ENCODE data around the gene RASGRF1.

Gene RASGRF1

DNA sequence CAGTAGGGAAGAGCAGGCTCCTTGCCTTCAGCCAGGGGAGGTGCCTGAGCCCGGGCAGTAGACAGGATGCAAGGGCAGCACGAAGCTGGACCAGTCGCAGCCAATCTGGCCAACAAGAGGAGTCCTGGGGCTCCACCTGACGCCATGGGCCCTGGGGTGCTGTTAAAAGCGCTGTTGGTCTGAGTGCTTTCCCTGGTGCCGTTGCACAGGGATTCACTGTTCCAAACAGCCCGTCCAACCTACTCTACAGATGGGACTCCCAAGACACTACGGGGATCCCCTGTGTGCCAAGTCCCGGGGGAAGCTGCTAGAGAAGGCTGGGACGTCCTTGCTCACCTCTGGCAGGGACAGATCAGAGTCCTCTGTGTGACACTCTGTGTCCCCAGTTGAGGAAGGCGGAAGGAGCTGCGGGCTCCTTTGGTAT lies 146.4 kb downstream of the RASGRF1 start:
- H3K27ac ChIP-seq: peak overlapping the region; percentile 78

DNA sequence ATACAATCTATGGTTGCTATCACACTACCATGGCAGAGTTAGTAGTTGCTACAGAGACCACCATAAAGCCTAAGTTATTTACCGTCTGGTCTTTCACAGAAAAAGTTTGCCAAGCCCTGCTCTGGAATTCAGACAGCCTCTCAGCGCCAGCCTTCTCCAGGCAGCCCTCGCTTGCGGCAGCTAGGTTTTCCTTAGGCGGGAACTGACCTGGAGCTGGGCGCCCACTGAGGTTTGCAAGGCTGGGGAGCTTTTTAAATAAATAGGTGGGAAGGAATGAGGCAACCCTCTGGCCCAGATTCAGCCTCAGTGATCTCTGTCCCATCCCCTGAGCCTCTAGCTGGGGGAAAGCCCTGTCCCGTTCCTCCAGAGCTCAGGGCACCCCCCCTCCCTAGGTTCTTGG lies 146.9 kb downstream of the RASGRF1 start:
- TF ChIP-seq, protein P1, sequence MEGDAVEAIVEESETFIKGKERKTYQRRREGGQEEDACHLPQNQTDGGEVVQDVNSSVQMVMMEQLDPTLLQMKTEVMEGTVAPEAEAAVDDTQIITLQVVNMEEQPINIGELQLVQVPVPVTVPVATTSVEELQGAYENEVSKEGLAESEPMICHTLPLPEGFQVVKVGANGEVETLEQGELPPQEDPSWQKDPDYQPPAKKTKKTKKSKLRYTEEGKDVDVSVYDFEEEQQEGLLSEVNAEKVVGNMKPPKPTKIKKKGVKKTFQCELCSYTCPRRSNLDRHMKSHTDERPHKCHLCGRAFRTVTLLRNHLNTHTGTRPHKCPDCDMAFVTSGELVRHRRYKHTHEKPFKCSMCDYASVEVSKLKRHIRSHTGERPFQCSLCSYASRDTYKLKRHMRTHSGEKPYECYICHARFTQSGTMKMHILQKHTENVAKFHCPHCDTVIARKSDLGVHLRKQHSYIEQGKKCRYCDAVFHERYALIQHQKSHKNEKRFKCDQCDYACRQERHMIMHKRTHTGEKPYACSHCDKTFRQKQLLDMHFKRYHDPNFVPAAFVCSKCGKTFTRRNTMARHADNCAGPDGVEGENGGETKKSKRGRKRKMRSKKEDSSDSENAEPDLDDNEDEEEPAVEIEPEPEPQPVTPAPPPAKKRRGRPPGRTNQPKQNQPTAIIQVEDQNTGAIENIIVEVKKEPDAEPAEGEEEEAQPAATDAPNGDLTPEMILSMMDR (conservative IDR thresholded peaks at IDR 0.05): no peak
- peak overlapping the region; percentile 78; the same call in 1 of the 2 replicates for H3K27ac ChIP-seq

More for the DNA sequence above, 146.4 kb downstream of the RASGRF1 start:
- TF ChIP-seq, protein P1 (conservative IDR thresholded peaks at IDR 0.05): no peak

DNA sequence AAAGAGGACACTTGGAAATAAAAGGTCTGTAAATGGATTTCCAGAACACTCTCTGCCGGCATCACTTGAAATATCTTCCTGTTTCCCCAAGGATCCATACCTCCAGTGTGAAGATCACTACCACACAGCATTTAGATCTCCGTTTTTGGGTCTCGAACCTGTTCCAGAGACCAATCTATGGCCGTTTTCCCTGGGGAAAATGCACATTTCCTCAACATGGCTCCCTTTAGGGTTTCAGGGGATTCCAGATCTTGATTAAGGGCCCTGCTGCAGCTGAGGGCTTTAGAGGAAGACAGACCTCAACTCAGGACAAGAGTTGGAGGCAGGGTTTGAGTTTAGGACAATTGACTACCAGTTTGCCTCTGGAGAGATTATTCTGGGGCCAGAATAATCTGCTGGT lies 147.8 kb downstream of the RASGRF1 start:
- H3K27ac ChIP-seq: no peak overlapping the region
- TF ChIP-seq, protein P1 (conservative IDR thresholded peaks at IDR 0.05): no peak

DNA sequence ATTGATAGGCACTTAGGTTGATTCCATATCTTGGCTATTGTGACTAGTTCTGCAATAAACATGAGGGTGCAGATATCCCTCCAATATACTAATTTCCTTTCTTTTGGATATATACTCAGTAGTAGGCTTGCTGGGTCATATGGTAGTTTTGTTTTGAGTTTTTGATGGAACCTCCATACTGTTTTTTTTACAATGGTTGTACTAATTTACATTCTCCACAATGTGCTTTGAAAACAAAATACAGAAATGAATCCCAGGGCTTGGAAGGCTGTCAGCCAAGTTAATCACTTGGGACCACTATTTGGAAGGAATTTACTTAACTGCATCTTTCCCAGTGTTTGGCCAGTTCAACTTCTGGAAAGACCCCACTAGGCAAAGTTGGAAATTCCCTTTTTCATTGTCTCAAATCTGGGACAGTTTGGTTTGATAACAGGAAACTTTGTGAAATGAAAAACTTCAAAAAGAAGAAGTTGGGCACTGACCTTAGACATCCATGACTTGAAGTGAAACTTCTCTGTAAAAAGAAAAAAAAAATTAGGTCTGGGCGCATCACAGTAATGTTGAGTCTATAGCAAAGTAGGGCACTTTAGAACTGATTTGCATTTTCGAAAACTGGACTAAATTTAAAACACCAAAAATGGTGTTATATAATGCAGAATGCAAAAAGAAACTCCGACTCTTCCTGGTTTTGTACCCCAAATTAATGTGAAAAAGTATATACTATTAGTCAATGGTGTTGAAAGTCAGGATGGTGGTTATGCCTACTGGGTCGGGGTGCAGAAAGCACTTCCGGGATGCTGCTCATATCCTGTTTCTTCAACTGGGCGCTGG lies 151.7 kb downstream of the RASGRF1 start:
- TF ChIP-seq, protein P1 (conservative IDR thresholded peaks at IDR 0.05): no peak
- H3K27ac ChIP-seq: no peak overlapping the region

DNA sequence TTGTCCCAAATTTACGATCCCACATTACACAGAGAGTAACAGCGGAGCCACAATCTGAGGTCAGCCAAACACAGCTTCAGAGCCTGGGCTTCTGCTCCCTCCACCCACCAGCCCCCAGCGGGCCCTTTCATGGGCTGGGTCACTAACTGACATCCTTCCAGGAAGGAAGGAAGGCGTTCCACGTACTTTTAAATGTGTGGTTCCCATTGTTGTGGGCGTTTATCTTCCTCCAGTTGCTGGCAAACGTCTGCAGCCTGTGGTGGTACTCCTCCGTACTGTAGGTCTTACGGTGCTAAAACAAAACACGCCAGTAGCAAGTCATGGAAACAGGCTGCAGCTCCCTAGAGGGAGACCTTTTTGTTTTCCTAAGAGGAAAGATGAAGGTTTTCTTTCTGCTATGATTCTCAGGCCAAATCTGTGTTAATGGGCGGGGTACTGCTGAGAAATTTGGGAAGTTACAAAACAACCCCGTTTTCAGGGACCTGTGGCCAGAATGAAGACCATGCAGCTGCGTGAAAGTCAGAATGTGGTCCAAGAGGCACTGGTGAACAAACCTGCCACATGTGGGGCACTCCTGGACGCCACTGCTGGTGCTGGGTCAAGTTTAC lies 153.3 kb downstream of the RASGRF1 start:
- no peak overlapping the region for H3K27ac ChIP-seq

DNA sequence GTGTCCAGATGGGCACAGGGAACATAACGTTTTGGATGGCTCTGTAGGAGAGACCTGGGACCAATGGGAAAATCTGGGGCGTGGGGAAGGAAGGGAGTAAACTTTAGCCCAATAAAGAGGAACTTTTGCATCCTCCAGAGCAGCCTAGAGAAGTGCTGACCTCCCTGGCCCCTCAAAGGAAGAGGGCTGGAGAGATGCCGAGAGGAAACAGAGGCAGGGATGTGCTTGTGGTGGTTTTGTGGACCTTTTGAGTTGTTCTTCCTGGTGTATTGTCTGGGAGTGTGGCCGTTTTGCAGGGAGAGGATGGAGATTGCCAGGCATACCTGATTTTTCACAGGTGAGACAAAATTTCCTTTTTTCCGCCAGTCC lies 155.9 kb downstream of the RASGRF1 start:
- TF ChIP-seq, protein P1 (conservative IDR thresholded peaks at IDR 0.05): no peak
- peak overlapping the region; percentile 93 for H3K27ac ChIP-seq

More for the DNA sequence above, 153.3 kb downstream of the RASGRF1 start:
- TF ChIP-seq, protein P1 (conservative IDR thresholded peaks at IDR 0.05): no peak

DNA sequence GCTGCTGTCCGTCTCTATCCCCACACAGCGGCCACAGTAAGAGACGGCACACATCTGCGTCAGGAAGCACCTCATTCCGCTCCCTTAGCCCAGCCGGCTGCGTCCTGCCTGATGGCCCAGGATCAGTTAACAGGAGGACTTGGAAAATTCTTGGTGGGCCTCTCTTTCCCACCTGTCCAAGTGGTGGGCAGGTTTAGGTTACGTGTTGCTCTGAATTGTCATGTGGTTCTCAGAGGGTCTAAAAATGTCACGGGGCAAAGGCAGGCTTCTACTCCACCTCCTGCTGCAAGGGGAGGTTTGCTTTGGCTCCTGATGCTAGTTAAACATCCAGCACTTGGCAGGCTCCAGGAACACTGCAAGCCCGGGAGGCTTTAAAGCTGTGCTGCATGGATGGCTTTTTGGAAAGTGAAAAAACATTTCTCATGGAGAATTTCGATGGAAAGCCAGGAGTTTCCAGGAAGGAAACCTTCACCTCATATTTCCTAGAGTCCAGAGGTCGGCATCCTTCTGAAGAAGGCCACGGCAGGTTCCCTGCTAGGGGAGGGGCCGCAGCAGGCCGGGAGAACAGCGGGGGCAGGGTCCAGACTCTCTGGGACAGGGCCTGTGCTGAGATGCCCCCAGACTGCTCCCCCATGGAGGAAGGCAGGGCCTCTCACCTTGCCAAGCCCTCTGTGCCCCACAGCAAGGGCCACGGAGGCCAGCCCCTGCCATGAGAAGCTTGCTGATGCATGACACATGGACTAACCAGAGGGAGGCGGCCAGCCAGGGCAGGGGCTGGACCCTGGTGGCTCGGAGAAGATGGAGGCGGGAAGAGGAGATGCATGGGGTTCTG lies 156.5 kb downstream of the RASGRF1 start:
- H3K27ac ChIP-seq: peak overlapping the region; percentile 93
- TF ChIP-seq, protein P1 (conservative IDR thresholded peaks at IDR 0.05): peak; percentile 22
